Neural cell (in vitro differentiated cells): ENCODE measurements around the gene RIPOR2.

ENCODE experiments used
- EP300 ChIP-seq: fragments of 450-650 bp; conservative IDR thresholded peaks from 2 replicates; pipeline ENCODE4 v1.6.1; 2014; ENCODE audit warnings: antibody characterized with exemption, mild to moderate bottlenecking, moderate library complexity; ENCODE audit not compliant: poor library complexity, severe bottlenecking
- POLR2AphosphoS5 ChIP-seq: IDR thresholded peaks from 2 replicates; pipeline ENCODE4 v1.6.1; 2012
- TF ChIP-seq, protein P1 (sequence below): fragments of 450-650 bp; IDR thresholded peaks from 2 replicates; pipeline ENCODE4 v1.5.1; 2014; ENCODE audit warnings: antibody characterized with exemption, mild to moderate bottlenecking, moderate library complexity; ENCODE audit not compliant: poor library complexity, severe bottlenecking

DNA sequence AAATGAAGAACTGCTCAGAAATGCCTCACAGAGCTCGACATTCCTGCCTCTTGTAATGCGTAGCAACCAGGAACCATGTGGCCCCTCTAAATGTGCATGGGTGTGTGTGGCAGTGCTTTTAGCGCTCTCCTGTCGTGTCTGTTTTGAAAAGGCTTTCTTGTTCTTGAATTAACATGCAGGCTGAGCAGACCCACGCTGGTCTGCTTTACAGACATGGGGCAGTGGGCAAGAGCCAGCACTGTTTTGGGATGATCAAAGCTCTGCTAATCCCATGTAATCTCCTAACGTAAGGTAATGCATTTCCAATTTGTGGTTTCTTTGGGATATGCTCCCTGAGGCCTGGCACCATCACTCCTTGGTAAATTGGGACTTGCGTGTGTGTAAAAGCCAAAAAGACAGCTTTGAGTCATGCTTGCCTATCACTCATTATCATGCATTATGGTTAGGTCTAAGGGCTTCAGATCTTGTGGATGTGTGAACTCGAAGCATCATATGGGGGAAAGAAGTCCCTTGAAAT, 11.8 kb downstream of the RIPOR2 start:
- no peak for TF ChIP-seq POLR2AphosphoS5
- TF ChIP-seq, protein P1, sequence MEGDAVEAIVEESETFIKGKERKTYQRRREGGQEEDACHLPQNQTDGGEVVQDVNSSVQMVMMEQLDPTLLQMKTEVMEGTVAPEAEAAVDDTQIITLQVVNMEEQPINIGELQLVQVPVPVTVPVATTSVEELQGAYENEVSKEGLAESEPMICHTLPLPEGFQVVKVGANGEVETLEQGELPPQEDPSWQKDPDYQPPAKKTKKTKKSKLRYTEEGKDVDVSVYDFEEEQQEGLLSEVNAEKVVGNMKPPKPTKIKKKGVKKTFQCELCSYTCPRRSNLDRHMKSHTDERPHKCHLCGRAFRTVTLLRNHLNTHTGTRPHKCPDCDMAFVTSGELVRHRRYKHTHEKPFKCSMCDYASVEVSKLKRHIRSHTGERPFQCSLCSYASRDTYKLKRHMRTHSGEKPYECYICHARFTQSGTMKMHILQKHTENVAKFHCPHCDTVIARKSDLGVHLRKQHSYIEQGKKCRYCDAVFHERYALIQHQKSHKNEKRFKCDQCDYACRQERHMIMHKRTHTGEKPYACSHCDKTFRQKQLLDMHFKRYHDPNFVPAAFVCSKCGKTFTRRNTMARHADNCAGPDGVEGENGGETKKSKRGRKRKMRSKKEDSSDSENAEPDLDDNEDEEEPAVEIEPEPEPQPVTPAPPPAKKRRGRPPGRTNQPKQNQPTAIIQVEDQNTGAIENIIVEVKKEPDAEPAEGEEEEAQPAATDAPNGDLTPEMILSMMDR = no peak
- no peak for TF ChIP-seq EP300
